Raji (cell line): ENCODE measurements around the gene TRIM49D2.
"Not testable (repeated sequence)": the region's sequence is repeated elsewhere in the genome, so short reads cannot be mapped to it uniquely, and the experiment has no call there.

Source experiments
- POLR2A ChIP-seq: IDR thresholded peaks from 2 replicates; pipeline ENCODE4 v1.6.1; 2011; ENCODE audit warnings: low read depth, low read length, control low read depth; ENCODE audit not compliant: insufficient read depth

The TRIM49D2 gene

DNA sequence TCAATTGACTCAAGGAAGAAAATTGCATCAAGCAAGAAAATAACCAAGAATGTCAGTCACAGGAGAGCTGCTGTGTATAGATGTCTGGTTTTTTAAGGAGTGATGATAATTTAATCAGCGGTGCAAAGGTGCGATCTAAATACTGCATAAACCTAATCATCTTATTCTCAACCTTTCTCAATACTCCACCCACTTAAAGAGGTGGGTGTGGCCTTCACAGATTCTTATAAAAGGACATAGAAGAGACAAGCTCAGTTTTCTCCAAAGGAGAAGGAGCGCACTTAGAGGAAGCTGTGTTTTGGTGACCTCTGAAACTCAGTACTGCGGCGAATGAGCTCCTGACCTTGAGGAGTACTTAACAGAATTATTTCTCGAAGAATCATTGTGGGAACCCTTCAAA, at the start of gene TRIM49D2:
TRIM49D2 (plus strand) TSS at position 301 of the 400 bp plus-strand sequence. CDS start 2,698 bp downstream, outside the sequence.
- TF ChIP-seq POLR2A, result not testable (repeated sequence)

GRCh38 chr11:89922195-89922660, 1.6 kb upstream of the TRIM49D2 start, which contains the start of gene TRIM49D1:
TRIM49D1 (minus strand) TSS chr11:89922245; CDS start chr11:89917710, 4,535 bp downstream.
- no peak for TF ChIP-seq POLR2A

- TF ChIP-seq POLR2A, result not testable (repeated sequence)
Observed at GRCh38 chr11:89965737-89966136, 41.9 kb downstream of the TRIM49D2 start, which contains the start of gene TRIM64. TRIM64 (plus strand) TSS chr11:89966037; CDS start chr11:89968504, 2,467 bp downstream.
